Activated CD4-positive, alpha-beta T cell treated with anti-CD3 and anti-CD28 coated beads, Interleukin-2, amount 50 U/mL, for 1 hour (primary cell): ENCODE measurements around the gene CAPZA1.
"Not testable (repeated sequence)": the region's sequence is repeated elsewhere in the genome, so short reads cannot be mapped to it uniquely, and the experiment has no call there.

ENCODE experiments used
- DNase-seq: peaks from one replicate; pipeline ENCODE4 v3.0.0-alpha.2; 2020

Gene CAPZA1

GRCh38 chr1:112619518-112620376 is at the start of gene CAPZA1:
TSS of gene CAPZA1 (plus strand) at chr1:112619832. CDS start at chr1:112619845, 13 bp downstream.
- DNase-seq = peak; percentile 89

- no peak for DNase-seq
Measured at GRCh38 chr1:112575154-112575804, 44.4 kb upstream of the CAPZA1 start.

GRCh38 chr1:112576240-112576639 is 43.4 kb upstream of the CAPZA1 start:
- no peak for DNase-seq

DNA sequence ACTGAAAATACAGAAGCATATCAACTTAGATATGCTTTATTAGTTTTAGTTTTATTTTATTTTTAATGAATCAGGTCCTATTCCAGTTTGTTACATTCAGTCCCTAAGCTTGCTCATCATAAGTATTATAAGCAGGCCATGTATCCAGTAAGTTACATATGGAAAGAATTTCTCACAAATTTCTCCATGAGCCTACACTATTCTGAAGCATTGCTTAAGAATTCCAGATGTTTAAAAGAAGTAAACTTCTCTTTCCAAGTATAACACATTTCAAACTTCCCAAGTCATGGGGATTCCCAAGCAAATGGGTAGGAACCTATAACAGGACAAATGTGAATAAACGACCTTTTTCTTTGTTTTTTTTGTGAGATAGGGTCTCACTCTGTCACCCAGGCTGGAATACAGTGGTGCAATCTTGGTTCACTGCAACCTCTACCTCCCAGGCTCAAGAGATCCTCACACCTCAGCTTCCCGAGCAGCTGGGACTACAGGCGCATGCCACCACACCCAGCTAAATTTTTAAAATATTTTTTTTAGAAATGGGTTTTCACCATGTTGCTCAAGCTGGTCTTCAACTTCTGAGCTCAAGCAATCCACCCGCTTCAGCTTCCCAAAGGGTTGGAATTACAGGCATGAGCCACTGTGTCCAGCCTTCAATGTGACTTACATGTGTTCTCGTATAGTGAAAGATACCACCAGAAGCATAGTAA is 39.7 kb upstream of the CAPZA1 start:
- DNase-seq = no peak

DNA sequence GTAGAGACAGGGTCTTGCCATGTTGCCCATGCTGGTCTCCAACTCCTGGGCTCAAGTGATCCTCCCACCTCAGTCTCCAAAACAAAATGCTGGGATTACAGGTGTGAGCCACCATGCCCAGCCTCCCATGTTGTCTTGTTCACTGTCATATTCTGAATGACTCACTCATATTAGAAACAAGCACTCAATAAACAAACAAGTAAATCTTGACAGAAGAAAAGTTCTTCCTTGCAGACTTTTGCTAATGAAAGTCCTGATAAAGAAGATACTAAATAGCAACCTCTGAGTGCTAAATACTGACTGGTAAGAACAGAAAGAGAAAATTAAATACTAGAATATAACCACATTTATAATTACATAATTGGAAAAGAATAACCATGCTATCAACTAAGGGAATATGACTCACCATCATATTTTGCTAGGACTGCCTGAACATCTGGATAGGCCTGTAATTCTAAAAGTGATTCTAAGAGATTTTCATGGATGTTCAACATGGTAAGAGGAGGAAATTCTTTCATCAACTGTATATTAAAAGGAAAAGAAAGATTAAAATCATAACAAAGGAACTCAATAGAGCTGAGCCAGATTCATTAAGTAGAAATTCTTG is 37.9 kb upstream of the CAPZA1 start:
- DNase-seq = no peak

DNA sequence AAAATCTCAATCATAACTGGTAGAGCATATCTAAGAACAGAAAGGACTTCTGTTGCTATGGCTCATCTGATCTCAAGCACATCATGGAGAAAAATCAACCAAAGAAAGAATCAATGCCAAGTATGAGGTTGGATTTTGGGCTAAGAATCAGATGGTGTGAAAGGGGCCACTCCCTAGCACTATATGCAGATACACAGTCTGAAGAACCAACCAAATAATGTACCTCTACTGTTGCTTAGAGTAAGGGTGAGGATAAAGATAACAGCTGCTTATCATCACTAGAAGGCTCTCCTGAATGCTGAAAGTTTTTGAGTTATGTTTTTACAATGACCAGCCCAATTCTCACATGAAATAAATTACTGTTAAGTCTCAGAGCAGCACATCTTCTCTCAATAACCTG is 36.3 kb upstream of the CAPZA1 start:
- no peak for DNase-seq

DNA sequence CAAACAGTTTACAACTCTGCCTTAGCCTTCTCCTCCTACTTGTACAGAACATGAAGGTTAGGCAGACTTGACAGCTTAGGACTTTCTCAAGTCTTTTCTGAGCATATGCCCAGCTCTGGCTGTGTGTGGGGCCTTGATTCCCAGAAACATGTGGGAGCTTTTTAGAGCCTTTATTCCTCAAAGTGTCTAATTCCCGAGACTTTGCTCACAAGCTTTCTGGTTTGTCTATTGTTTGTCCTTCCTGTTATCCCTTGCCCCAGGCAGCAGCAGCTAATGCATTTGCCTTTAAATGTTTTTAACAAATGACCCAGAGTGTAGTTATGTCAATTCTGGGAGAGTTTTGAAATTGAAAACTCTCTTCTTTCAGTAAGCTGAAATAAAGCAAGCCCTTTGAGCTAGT is 29.9 kb upstream of the CAPZA1 start:
- no peak for DNase-seq

GRCh38 chr1:112594208-112594876 is 25.3 kb upstream of the CAPZA1 start:
- no peak for DNase-seq

- no peak for DNase-seq
Measured at GRCh38 chr1:112599477-112599876, 20.2 kb upstream of the CAPZA1 start.

DNA sequence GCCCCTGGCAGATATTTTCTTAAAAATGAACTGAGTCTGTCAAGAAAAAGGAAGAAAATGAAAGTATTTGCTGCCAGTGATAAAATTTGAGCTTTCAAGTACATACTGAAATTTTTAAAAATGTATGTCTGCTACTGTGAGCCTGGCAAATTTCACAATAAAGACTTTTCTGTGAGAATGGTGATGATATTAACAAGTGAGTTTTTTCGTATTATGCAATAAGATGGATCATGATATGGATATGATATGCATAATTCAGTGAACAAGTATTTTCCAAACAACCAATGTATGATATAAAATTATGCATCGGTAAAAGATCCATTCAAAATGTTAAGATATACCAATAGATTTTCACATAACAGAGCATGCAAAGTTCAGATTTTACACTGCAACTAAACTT is 16.6 kb upstream of the CAPZA1 start:
- DNase-seq = no peak

DNA sequence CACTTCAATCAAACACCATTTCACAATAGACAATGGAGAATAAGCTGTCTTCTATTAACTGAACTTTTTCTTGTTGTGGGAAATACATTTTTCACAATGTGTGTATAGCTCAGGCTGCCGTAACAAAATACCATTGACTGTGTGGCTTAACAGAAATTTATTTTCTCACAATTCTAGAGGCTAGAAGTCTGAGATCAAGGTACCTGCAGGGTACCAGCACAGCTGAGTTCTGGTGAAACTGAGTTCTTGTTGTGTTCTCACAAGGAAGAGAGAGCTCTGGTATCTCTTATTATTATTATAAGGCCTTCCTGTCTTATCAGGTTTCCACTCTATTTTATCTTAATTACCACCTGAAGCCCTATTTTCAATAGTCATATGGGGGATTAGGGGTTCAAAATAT is 16.1 kb upstream of the CAPZA1 start:
- no peak for DNase-seq

DNA sequence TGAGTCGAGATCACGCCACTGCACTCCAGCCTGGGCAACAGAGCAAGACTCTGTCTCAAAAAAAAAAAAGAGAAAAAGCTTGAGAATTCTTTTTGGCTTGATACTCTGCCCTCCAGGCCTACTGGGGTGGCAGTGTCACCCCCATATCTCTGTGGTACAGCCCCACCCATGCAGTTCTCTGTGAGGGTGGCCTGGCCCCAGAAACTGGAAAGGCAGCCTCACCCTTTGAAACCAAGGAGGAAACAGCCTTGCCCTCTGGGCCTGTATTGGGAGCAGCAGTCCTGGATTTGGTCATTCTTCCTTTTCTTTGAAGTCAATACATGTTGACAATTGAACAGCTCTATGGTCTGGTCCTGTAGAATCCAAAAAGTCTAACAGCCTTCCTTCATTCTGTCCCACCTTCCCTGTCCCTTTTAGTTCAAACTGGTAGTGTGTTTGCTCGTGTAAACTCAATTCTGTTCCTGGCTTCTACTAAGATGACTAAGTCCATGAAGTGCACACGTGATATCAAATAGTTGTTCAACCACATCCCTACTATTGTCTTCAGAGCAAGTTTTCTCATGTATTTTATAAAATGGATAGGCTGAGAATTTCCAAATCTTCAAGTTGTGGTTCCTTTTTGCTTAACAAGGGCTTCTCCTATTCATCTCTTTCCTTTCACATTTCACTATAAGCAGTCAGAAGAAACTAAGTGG is 13.9 kb upstream of the CAPZA1 start:
- DNase-seq = no peak

- DNase-seq = no peak
Measured at GRCh38 chr1:112614460-112615065, 5.1 kb upstream of the CAPZA1 start.

DNA sequence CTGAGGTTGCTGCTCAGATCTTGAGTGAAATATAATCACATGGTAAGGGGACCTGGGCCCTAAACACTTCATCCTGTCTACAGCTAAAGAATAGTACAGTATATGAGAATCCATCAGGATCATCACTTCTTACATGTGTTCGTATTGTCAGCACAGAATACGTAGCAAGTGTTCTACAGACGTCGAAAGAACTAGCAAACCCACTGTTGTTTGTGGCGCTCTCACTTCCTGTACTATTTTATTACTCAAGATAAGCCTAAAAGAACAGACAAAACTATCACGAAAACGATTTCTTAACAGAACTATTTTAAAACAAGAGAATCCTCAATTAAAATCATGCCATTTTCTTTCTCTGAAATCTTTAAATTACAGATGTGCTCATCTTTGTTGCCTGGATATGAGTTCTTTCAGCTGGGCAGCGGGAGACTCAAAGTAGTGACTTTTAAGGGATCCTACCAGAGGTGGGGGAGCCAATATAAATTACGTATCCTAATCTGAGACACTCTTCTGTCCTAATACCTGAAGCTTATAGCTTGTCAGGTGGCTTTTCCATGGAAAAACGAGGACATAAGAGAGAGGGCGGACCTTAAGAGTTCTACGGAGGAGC is 1.4 kb upstream of the CAPZA1 start:
- peak; percentile 19 for DNase-seq

DNA sequence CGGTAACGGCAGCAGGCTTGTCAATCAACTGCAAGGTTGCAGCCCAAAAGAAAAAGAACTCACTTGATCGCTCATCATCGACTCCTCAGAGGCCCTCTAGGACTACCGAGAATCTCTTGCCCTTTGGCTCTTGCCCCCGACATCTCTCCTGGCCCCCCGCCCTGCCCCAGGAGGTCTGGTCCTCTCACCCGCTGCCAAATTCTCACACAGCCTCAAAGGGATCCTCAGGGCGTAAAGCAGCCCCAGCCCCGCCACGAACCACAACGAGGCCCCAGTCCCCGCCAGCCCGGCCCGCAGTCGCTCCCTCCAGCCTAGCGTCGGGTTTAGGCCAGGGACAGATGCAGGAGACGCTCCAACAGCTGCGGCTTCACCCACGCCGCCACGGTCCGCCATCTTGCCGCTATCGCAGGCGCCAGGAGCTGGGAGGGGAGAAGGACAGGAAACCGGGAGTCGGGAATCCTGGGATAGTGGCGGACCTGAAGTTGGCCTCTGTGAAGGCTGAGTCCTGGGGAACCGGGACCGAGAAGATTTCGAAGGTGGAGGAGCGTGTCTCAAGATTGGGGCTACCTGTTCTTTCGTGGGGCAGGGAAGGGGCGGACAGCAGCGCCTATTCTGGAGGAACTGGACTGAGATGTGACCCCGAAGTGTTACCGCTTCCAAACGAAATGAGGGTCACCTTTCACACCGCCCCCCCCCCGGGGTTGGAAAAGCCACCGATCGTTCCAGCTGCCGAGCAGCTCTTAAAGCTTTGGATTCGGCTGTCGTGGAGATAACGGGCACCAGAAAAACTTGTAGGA is 713 bp upstream of the CAPZA1 start, which contains the start of gene ST7L:
ST7L (minus strand) TSS at position 421 of the 797 bp plus-strand sequence; CDS start at position 393, 28 bp downstream.
- DNase-seq = peak; percentile 58

GRCh38 chr1:112620377-112620695 is 704 bp downstream of the CAPZA1 start:
- DNase-seq = no peak

- DNase-seq = not testable (repeated sequence)
Measured at GRCh38 chr1:112624493-112624892, 4.9 kb downstream of the CAPZA1 start.

DNA sequence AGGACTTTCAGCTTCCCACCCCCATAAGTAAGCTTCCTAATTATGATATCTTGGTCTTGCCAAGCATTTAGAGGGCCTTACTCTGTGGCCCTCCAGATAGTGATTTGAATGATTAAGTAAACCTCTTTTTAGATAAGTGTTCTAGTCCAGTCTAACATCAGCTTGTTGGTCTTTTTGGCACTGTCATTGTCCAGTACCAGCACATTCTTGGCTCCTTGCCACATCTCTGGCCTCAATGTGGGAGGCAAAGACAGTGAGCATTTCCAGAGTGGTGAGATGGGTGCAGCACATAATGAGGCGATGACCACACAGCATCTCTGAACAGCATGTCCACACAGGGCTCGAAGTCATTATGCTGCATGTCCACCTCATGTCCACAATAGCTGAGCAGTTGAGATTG is 6.1 kb downstream of the CAPZA1 start:
- DNase-seq = no peak

DNA sequence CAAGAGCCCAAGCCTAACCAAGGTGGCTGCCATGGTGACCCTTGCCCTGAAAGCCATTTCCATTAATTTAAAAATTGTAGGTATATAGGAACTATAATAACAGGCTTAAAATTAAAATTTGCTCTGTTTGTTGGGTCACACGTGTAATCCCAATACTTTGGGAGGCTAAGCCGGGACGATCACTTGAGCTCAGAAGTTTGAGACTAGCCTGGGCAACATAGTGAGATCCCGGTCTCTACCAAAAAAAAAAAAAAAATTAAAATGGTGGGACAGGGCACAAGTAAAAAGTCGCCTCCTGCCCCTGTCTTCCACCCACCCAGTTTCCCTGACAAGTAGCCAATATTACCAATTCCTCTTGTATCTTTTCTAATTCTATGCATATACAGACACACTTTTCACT is 6.6 kb downstream of the CAPZA1 start:
- DNase-seq = no peak

GRCh38 chr1:112626887-112627286 is 7.3 kb downstream of the CAPZA1 start:
- DNase-seq = no peak
